Thoracic aorta (tissue), 2 donors: ENCODE measurements around the gene ARHGAP10. TPM values are rescaled to one million over a fixed set of nuclear protein-coding genes. Genes with fewer than 3 reads are reported as not detected.

Experiments used
- ATAC-seq: fragments of 150-250 bp; one replicate; pipeline ENCODE4 v1.8.0; 2017; ENCODE audit warnings: low read depth; ENCODE audit not compliant: insufficient number of reproducible peaks, low FRiP score
- DNase-seq: peaks from one replicate; pipeline ENCODE4 v3.0.0-alpha.2; 2020; ENCODE audit warnings: low spot score
- H3K27ac ChIP-seq, 2 donors: fragments of 200-600 bp; sonication (generic); 1 replicate in 1 of 2; 2 replicates in 1 of 2; pipeline ENCODE4 v1.5.1; 2016; ENCODE audit warnings: mild to moderate bottlenecking in 2 of 2, moderate library complexity in 2 of 2
- H3K27me3 ChIP-seq: fragments of 200-600 bp; sonication (generic); replicated peaks from 2 replicates; pipeline ENCODE4 v1.6.0; 2016; ENCODE audit warnings: mild to moderate bottlenecking; ENCODE audit not compliant: insufficient read depth
- H3K36me3 ChIP-seq: fragments of 200-600 bp; sonication (generic); one replicate; pipeline ENCODE4 v1.5.1; 2016
- H3K4me1 ChIP-seq, 2 donors: fragments of 200-600 bp; sonication (generic); 1 replicate in 1 of 2; 2 replicates in 1 of 2; pipeline versions ENCODE4 v1.5.1 to v1.6.0; 2016; ENCODE audit warnings: low read depth in 2 of 2, mild to moderate bottlenecking in 1 of 2; ENCODE audit not compliant: control insufficient read depth in 1 of 2
- H3K4me3 ChIP-seq: fragments of 200-600 bp; sonication (generic); 2 replicates; pipeline ENCODE4 v1.5.1; 2016; ENCODE audit warnings: mild to moderate bottlenecking
- H3K9me3 ChIP-seq: fragments of 200-600 bp; sonication (generic); 2 replicates; pipeline ENCODE4 v1.5.1; 2016
- CTCF ChIP-seq: fragments of 200-600 bp; sonication (generic); IDR thresholded peaks from one replicate; pipeline ENCODE4 v1.5.1; 2019; ENCODE audit warnings: antibody characterized with exemption
- total RNA-seq, 2 donors: library from RNA; depleted of rRNA; stranded (reverse); fragments of >200 nt; gene quantifications; one replicate each; pipeline versions ENCODE4 v1.1.0 to v1.2.3, GENCODE V29; 2016

The ARHGAP10 gene
- total RNA-seq, 2 donors from 2014 or later, result 195 to 211 TPM

GRCh38 chr4:147811878-147812277, 80.0 kb downstream of the ARHGAP10 start:
- no peak for TF ChIP-seq CTCF
- no peak for ATAC-seq
- Histone ChIP-seq H3K27ac (peak overlapping the region in 1 of 2 donors; percentile 73), H3K4me1 (peaks cover 86 to 99% of the 10 kb centered on the region in 2 donors), H3K4me3 (no peak overlapping the region), H3K36me3 (no peaks in the 10 kb centered on the region), H3K27me3 (no peaks in the 10 kb centered on the region), H3K9me3 (no peaks in the 10 kb centered on the region)
- DNase-seq, result no peak

- ATAC-seq, result no peak
- TF ChIP-seq CTCF, result no peak
- H3K4me1 ChIP-seq, result peaks cover 83 to 100% of the 10 kb centered on the region in 2 donors
- H3K27ac ChIP-seq, result peak overlapping the region; percentile 45 to 73
- H3K27me3 ChIP-seq, result no peaks in the 10 kb centered on the region
- no peaks in the 10 kb centered on the region for H3K9me3 ChIP-seq
- no peak for DNase-seq
- peak overlapping the region; percentile 41 for H3K4me3 ChIP-seq
- no peaks in the 10 kb centered on the region for H3K36me3 ChIP-seq
Measured at GRCh38 chr4:147813109-147813773, 81.4 kb downstream of the ARHGAP10 start.

- ATAC-seq (no peak), DNase-seq (no peak)
- H3K27ac ChIP-seq, result peak overlapping the region; percentile 70 to 73
- H3K4me3 ChIP-seq, result no peak overlapping the region
- no peaks in the 10 kb centered on the region for H3K27me3 ChIP-seq
- no peak for TF ChIP-seq CTCF
- H3K9me3 ChIP-seq, result no peaks in the 10 kb centered on the region
- no peaks in the 10 kb centered on the region for H3K36me3 ChIP-seq
- peaks cover 76 to 95% of the 10 kb centered on the region in 2 donors for H3K4me1 ChIP-seq
Measured at GRCh38 chr4:147813973-147814372, 82.1 kb downstream of the ARHGAP10 start.

GRCh38 chr4:147814376-147814775, 82.5 kb downstream of the ARHGAP10 start:
- TF ChIP-seq CTCF, result no peak
- Histone ChIP-seq H3K27me3 (no peaks in the 10 kb centered on the region), H3K9me3 (no peaks in the 10 kb centered on the region), H3K27ac (peak overlapping the region; percentile 70 to 73), H3K4me3 (no peak overlapping the region), H3K36me3 (no peaks in the 10 kb centered on the region), H3K4me1 (peaks cover 72 to 91% of the 10 kb centered on the region in 2 donors)
- DNase-seq (no peak), ATAC-seq (no peak)

- H3K27me3 ChIP-seq, result no peaks in the 10 kb centered on the region
- no peak for TF ChIP-seq CTCF
- no peak for ATAC-seq
- no peak overlapping the region for H3K4me3 ChIP-seq
- no peaks in the 10 kb centered on the region for H3K36me3 ChIP-seq
- peaks cover 62 to 79% of the 10 kb centered on the region in 2 donors for H3K4me1 ChIP-seq
- no peaks in the 10 kb centered on the region for H3K9me3 ChIP-seq
- peak overlapping the region; percentile 70 to 73 for H3K27ac ChIP-seq
- no peak for DNase-seq
Measured at GRCh38 chr4:147815741-147816140, 83.9 kb downstream of the ARHGAP10 start.
